Activated B cell treated with CpG ODN at 0.5 μM for 24 hours (primary cell): Measurements from ENCODE around the gene SAMD4A. TPM values are rescaled to one million over a fixed set of nuclear protein-coding genes. Genes with fewer than 3 reads are reported as not detected.

Experiments
- ATAC-seq: fragments of 200-7000 bp; cut with Tn5 transposase; one replicate; pipeline ENCODE4 v1.10.0; 2021; ENCODE audit warnings: low read depth, mild to moderate bottlenecking, moderate library complexity
- CTCF ChIA-PET: fragments of 350-600 bp; sonication (Branson Sonifier 250); formaldehyde crosslinking; loops from one replicate; lab custom pipeline; 2021; ENCODE audit warnings: antibody characterized with exemption; lab: Charles Lee
- POLR2A ChIA-PET: fragments of 350-600 bp; sonication (Branson Sonifier 250); formaldehyde crosslinking; loops from one replicate; lab custom pipeline; 2021; ENCODE audit warnings: antibody characterized with exemption; lab: Charles Lee
- DNase-seq: peaks from one replicate; pipeline ENCODE4 v3.0.0; 2022
- H3K27ac Mint-ChIP-seq: one replicate; pipeline ENCODE4 v1.8.0; 2020; ENCODE audit warnings: mixed read lengths
- H3K27me3 Mint-ChIP-seq: one replicate; pipeline ENCODE4 v1.8.0; 2021; ENCODE audit warnings: mixed read lengths
- H3K36me3 Mint-ChIP-seq: one replicate; pipeline ENCODE4 v1.8.0; 2021; ENCODE audit warnings: low read depth, mixed read lengths
- H3K4me1 Mint-ChIP-seq: one replicate; pipeline ENCODE4 v1.8.0; 2021; ENCODE audit warnings: mixed read lengths
- H3K4me3 Mint-ChIP-seq: one replicate; pipeline ENCODE4 v1.8.0; 2020; ENCODE audit warnings: mild to moderate bottlenecking, mixed read lengths
- H3K9me3 Mint-ChIP-seq: one replicate; pipeline ENCODE4 v1.8.0; 2020; ENCODE audit warnings: mixed read lengths
- CTCF ChIP-seq: fragments of 200-600 bp; IDR thresholded peaks from one replicate; pipeline ENCODE4 v1.8.0; 2022; ENCODE audit warnings: antibody characterized with exemption, mild to moderate bottlenecking
- intact Hi-C: fragments of 100-400 bp; cut with micrococcal nuclease; formaldehyde crosslinking; loops from one replicate; pipeline ENCODE4 v1.15.1; 2024
- total RNA-seq: library from RNA; stranded (reverse); gene quantifications from 2 replicates; pipeline ENCODE4 v1.2.3, GENCODE V29; 2022

Gene SAMD4A
- total RNA-seq, 1 donor from 2014 or later = 8.7 TPM

DNA sequence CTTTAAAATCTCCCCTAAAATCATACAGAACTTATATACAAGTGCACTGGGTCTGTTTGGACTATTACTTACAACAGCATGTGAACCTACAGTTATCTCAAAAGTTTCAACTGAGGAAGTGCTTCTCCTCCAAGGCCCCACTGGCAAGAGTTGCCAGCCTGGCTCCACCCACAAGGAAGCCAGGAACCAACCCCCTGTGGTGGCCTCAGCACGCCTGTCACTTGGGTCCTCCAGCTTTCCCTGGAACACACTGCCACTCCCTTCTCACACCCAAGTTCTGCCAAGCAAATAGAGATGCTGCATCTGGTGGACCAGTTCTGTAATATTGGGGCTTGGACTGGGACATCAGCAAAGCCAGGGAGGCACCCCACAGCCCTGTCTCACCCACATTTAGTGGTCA lies 220.3 kb downstream of the SAMD4A start:
- ChIA-PET CTCF (interaction anchor here (0.6 kb wide), 1 partner anchor 63 kb away, joined by 4 read pairs; no protein-coding TSS in a partner anchor), POLR2A (no interaction called here)
- peaks cover 42% of the 10 kb centered on the region for H3K36me3 Mint-ChIP-seq
- no peaks in the 10 kb centered on the region for H3K27me3 Mint-ChIP-seq
- H3K4me1 Mint-ChIP-seq = peaks cover 19% of the 10 kb centered on the region
- intact Hi-C loops = no loop called here
- H3K9me3 Mint-ChIP-seq = no peaks in the 10 kb centered on the region
- H3K27ac Mint-ChIP-seq = peak overlapping the region; percentile 5
- DNase-seq = no peak
- TF ChIP-seq CTCF = no peak
- no peak overlapping the region for H3K4me3 Mint-ChIP-seq
- ATAC-seq = no peak

DNA sequence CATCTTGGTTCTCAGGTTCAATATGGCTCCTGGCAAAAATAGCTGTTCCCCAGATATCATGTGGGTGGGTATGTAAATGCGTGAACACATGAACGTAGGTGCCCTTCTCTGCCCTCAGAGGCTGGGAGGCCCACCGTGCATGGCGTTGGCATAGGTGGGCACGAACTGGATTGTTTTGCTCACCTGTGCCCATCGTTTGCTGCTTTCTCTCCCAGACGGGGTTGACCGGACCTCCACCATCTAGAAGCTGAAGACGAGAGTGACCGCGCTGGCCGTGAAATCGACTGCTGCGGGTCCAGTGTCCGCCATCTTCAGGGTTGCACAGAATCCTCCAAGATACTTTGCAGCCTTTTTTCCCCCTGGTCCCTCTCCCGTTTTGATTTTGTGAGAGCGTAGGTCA lies 221.8 kb downstream of the SAMD4A start:
- peaks cover 39% of the 10 kb centered on the region for H3K36me3 Mint-ChIP-seq
- H3K9me3 Mint-ChIP-seq = no peaks in the 10 kb centered on the region
- no peak overlapping the region for H3K27ac Mint-ChIP-seq
- CTCF ChIA-PET = no interaction called here
- no peak for ATAC-seq
- intact Hi-C loops = no loop called here
- peaks cover 9% of the 10 kb centered on the region for H3K4me1 Mint-ChIP-seq
- H3K27me3 Mint-ChIP-seq = no peaks in the 10 kb centered on the region
- no peak overlapping the region for H3K4me3 Mint-ChIP-seq
- TF ChIP-seq CTCF = no peak
- no peak for DNase-seq
- POLR2A ChIA-PET = no interaction called here

- DNase-seq (no peak), ATAC-seq (no peak)
- Mint-ChIP-seq H3K9me3 (no peaks in the 10 kb centered on the region), H3K27ac (no peak overlapping the region), H3K27me3 (no peaks in the 10 kb centered on the region), H3K4me1 (peaks cover 9% of the 10 kb centered on the region), H3K4me3 (no peak overlapping the region), H3K36me3 (peaks cover 39% of the 10 kb centered on the region)
- TF ChIP-seq CTCF = no peak
- intact Hi-C loops = no loop called here
- ChIA-PET CTCF (no interaction called here), POLR2A (no interaction called here)
Measured at GRCh38 chr14:54789166-54789565, 222.2 kb downstream of the SAMD4A start.

DNA sequence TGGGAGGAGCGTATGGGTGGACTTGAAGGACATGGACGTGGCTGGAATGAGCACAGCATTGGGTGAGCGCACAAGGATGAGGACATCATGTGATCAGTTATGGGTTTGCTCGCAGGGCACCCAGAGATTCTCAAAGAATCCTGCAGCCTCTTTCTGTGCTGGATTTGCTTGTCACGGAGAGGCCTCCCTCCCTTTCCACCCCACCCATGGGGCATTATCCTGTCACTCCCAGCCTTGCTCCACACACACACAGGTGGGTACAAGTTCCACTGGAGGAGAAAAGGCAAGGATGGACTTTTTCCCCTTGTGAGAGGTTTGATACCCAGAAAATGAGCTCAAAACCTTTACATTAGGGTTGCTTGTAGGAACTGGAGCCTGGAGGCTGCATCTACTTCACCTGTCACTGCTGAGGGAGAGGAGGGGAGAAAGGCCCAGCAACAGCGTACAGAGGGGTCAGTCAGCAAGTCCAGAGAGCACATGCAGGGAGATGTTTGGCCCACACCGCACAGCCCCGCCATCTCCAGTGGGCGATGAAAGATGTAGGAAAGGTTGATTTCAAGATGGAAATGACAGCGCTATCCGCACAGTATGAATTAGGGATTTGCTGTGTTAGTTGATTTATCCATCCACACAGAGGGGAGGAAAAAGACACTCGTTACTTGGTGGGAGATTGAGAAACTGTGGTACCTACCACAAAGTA lies 223.0 kb downstream of the SAMD4A start:
- no peak overlapping the region for H3K27ac Mint-ChIP-seq
- peaks cover 36% of the 10 kb centered on the region for H3K36me3 Mint-ChIP-seq
- intact Hi-C loops = no loop called here
- ChIA-PET POLR2A (no interaction called here), CTCF (no interaction called here)
- H3K4me1 Mint-ChIP-seq = peaks cover 9% of the 10 kb centered on the region
- H3K27me3 Mint-ChIP-seq = no peaks in the 10 kb centered on the region
- no peak for DNase-seq
- no peak overlapping the region for H3K4me3 Mint-ChIP-seq
- ATAC-seq = no peak
- TF ChIP-seq CTCF = no peak
- no peaks in the 10 kb centered on the region for H3K9me3 Mint-ChIP-seq

GRCh38 chr14:54791001-54791400 lies 224.1 kb downstream of the SAMD4A start:
- H3K9me3 Mint-ChIP-seq = no peaks in the 10 kb centered on the region
- no peak for TF ChIP-seq CTCF
- no peaks in the 10 kb centered on the region for H3K27me3 Mint-ChIP-seq
- peaks cover 30% of the 10 kb centered on the region for H3K36me3 Mint-ChIP-seq
- peaks cover 7% of the 10 kb centered on the region for H3K4me1 Mint-ChIP-seq
- ATAC-seq = no peak
- H3K27ac Mint-ChIP-seq = no peak overlapping the region
- POLR2A ChIA-PET = no interaction called here
- intact Hi-C loops = no loop called here
- CTCF ChIA-PET = interaction anchor here (0.7 kb wide), 1 partner anchor 9 kb away, joined by 3 read pairs; no protein-coding TSS in a partner anchor
- DNase-seq = no peak
- H3K4me3 Mint-ChIP-seq = no peak overlapping the region
